ENCODE measurements around the gene MMADHC. TPM values are rescaled to one million over a fixed set of nuclear protein-coding genes. Genes with fewer than 3 reads are reported as not detected.

The MMADHC gene
- total and polyA plus RNA-seq, 2 of the 13 experiments (the other 11 are each of a cell fraction or from before 2014, with no cell fraction given) = 90.2 to 210 TPM

DNA sequence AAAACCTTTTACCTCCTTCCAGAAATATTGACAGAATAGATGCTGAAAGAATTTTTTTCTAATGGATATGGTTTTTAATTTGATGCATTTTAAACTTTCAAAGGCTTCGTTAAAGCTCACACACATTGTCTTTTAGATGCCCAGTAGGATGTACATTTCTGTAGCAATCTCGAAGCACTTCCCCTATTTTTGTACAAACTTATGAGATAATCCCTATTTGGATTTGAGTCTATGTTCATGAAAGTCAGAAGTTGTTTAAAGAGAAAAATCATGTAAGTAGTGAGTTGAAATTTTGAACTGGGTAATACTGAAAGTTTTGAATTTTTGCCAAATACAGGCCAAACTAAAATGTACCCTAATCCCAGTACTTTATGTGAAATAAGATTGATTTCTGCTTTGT is 38.1 kb upstream of the MMADHC start:
- H3K4me3 ChIP-seq (replicated peaks in 1 of 3; ENCODE audit: insufficient read depth in 1 of 3, low read depth in 2 of 3, low read length in 3 of 3) = no peak overlapping the region
- ATAC-seq = no peak
- H3K4me2 ChIP-seq (ENCODE audit: low read depth, low read length) = no peak overlapping the region
- H2AFZ ChIP-seq (ENCODE audit: low read length) = no peak overlapping the region
- H3K27me3 ChIP-seq (ENCODE audit: control insufficient read depth in 1 of 2, insufficient read depth in 2 of 2, low read length in 2 of 2) = no peaks in the 10 kb centered on the region
- ChIA-PET POLR2A (no interaction called here), CTCF (ENCODE audit: low intra/inter-chr PET ratio, low total read pairs) (no interaction called here)
- no peaks in the 10 kb centered on the region for H4K20me1 ChIP-seq (ENCODE audit: insufficient read depth, low read length)
- no peak for FAIRE-seq
- intact Hi-C loops (cut with micrococcal nuclease; ENCODE audit: unreplicated experiment) = no loop called here
- WGBS (ENCODE audit: low lambda C conversion rate) = 97% methylated on average over 2 of the region's 2 CpGs
- H3K27ac ChIP-seq (ENCODE audit: extremely low read length, insufficient read depth, low read length) = no peak overlapping the region
- no peak for DNase-seq (ENCODE audit: low spot score)
- no peak overlapping the region for H3K9ac ChIP-seq (ENCODE audit: insufficient read depth, low read depth, low read length)
- H3K9me3 ChIP-seq (ENCODE audit: low read length) = no peaks in the 10 kb centered on the region
- no peaks in the 10 kb centered on the region for H3K4me1 ChIP-seq (ENCODE audit: insufficient read depth, low read length)
- H3K36me3 ChIP-seq (replicated peaks in 1 of 2; ENCODE audit: control insufficient read depth in 1 of 2, insufficient read depth in 2 of 2, low read length in 2 of 2) = no peaks in the 10 kb centered on the region
- in situ Hi-C loops (cut with HindIII; ENCODE audit: extremely low pct_ligation_motif_present, low pct_unique_long_range_greater_than_20kb) = no loop called here
- H3K79me2 ChIP-seq (ENCODE audit: insufficient read depth, low read length) = no peaks in the 10 kb centered on the region
- BruUV-seq (replicated peaks) = no TSS peak
- TF ChIP-seq ZFP36L2 (CRISPR knock-in tag; IDR thresholded peaks at IDR 0.05) = no peak
- TF ChIP-seq, protein P1, sequence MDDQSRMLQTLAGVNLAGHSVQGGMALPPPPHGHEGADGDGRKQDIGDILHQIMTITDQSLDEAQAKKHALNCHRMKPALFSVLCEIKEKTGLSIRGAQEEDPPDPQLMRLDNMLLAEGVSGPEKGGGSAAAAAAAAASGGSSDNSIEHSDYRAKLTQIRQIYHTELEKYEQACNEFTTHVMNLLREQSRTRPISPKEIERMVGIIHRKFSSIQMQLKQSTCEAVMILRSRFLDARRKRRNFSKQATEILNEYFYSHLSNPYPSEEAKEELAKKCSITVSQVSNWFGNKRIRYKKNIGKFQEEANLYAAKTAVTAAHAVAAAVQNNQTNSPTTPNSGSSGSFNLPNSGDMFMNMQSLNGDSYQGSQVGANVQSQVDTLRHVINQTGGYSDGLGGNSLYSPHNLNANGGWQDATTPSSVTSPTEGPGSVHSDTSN (CRISPR knock-in tag; IDR thresholded peaks at IDR 0.05; ENCODE audit: borderline replicate concordance) = no peak
- no peak for TF ChIP-seq SMARCE1 (IDR thresholded peaks at IDR 0.05; ENCODE audit: borderline replicate concordance)
- no peak for TF ChIP-seq ZNF460 (CRISPR knock-in tag; IDR thresholded peaks at IDR 0.05; ENCODE audit: borderline replicate concordance)
- no peak for TF ChIP-seq ZNF12 (CRISPR knock-in tag; IDR thresholded peaks at IDR 0.05)
- no peak for TF ChIP-seq PLSCR1 (CRISPR knock-in tag; IDR thresholded peaks at IDR 0.05; ENCODE audit: borderline replicate concordance)
- no peak for TF ChIP-seq HOXA9 (CRISPR knock-in tag; IDR thresholded peaks at IDR 0.05; ENCODE audit: borderline replicate concordance)
- TF ChIP-seq ZNF776 (CRISPR knock-in tag; IDR thresholded peaks at IDR 0.05) = no peak
- TF ChIP-seq ZMYM4 (CRISPR knock-in tag; IDR thresholded peaks at IDR 0.05) = no peak
- no peak for TF ChIP-seq CENPT (CRISPR knock-in tag; IDR thresholded peaks at IDR 0.05; ENCODE audit: low read depth)
- TF ChIP-seq ARNTL (CRISPR knock-in tag; IDR thresholded peaks at IDR 0.05) = no peak

Data from HepG2 (cell line).